HL-60 (cell line): ENCODE measurements around the gene FAM156B.
"Not testable (repeated sequence)": the region's sequence is repeated elsewhere in the genome, so short reads cannot be mapped to it uniquely, and the experiment has no call there.

Experiments
- GABPA ChIP-seq: IDR thresholded peaks from 2 replicates; pipeline ENCODE4 v1.6.1; 2012; ENCODE audit warnings: low read depth
- TF ChIP-seq, protein P1 (sequence below): IDR thresholded peaks from one replicate; pipeline ENCODE4 v1.5.1; 2011; ENCODE audit warnings: low read length, control low read depth, inconsistent platforms; ENCODE audit not compliant: insufficient read depth

DNA sequence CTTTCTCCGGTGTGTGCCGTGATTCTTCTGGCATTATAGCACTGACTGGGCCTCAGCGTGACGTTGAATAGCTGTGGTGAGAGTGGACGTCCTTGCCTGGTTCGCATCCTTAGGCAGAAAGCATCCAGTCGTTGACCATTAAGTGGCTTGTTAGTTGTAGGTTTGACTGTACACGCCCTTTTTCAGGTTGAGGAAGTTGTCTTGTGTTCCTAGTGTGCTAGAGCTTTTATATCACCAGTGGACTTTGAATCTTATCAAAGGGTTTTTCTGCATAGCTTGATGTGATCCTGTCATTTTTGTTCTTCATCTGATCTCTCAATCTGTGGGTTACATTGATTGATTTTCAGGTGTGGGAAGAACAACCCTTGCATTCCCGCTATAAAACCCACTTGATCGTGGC, 8.4 kb downstream of the FAM156B start:
- TF ChIP-seq GABPA, result not testable (repeated sequence)
- TF ChIP-seq, protein P1, sequence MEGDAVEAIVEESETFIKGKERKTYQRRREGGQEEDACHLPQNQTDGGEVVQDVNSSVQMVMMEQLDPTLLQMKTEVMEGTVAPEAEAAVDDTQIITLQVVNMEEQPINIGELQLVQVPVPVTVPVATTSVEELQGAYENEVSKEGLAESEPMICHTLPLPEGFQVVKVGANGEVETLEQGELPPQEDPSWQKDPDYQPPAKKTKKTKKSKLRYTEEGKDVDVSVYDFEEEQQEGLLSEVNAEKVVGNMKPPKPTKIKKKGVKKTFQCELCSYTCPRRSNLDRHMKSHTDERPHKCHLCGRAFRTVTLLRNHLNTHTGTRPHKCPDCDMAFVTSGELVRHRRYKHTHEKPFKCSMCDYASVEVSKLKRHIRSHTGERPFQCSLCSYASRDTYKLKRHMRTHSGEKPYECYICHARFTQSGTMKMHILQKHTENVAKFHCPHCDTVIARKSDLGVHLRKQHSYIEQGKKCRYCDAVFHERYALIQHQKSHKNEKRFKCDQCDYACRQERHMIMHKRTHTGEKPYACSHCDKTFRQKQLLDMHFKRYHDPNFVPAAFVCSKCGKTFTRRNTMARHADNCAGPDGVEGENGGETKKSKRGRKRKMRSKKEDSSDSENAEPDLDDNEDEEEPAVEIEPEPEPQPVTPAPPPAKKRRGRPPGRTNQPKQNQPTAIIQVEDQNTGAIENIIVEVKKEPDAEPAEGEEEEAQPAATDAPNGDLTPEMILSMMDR, result not testable (repeated sequence)
